HG03060 (cell line): ENCODE results near the gene ZNF454.

ENCODE experiments used
- ATAC-seq: cut with Tn5 transposase; IDR thresholded peaks from one replicate; pipeline ENCODE4 v1.9.1; 2021; ENCODE audit warnings: low read depth, moderate number of reproducible peaks; ENCODE audit not compliant: unreplicated experiment

Gene ZNF454

GRCh38 chr5:178992291-178992895 lies 51.4 kb downstream of the ZNF454 start:
- ATAC-seq: no peak

- no peak for ATAC-seq
Observed at GRCh38 chr5:178993236-178993765, 52.3 kb downstream of the ZNF454 start.

- no peak for ATAC-seq
Observed at GRCh38 chr5:178993955-178994579, 53.1 kb downstream of the ZNF454 start.

- ATAC-seq: no peak
Observed at GRCh38 chr5:178994580-178995340, 53.8 kb downstream of the ZNF454 start, which contains the start of gene GRM6. TSS of gene GRM6 (minus strand) at chr5:178995320. CDS start at chr5:178994944, 376 bp downstream.

GRCh38 chr5:178995341-178995690 lies 54.3 kb downstream of the ZNF454 start:
- no peak for ATAC-seq

- no peak for ATAC-seq
Observed at GRCh38 chr5:178996156-178996555, 55.2 kb downstream of the ZNF454 start.

GRCh38 chr5:178997191-178997590 lies 56.2 kb downstream of the ZNF454 start:
- no peak for ATAC-seq

GRCh38 chr5:178998441-178998840 lies 57.4 kb downstream of the ZNF454 start:
- no peak for ATAC-seq

- ATAC-seq: no peak
Observed at GRCh38 chr5:179006564-179006963, 65.6 kb downstream of the ZNF454 start.

GRCh38 chr5:179008667-179009066 lies 67.7 kb downstream of the ZNF454 start:
- no peak for ATAC-seq
